CD4-positive, alpha-beta memory T cell (primary cell): ENCODE results near the gene BTBD1. TPM values are rescaled to one million over a fixed set of nuclear protein-coding genes. Genes with fewer than 3 reads are reported as not detected.
"Not testable (repeated sequence)": the region's sequence is repeated elsewhere in the genome, so short reads cannot be mapped to it uniquely, and the experiment has no call there.

Source experiments
- CTCF ChIA-PET: fragments of 350-600 bp; sonication (Branson Sonifier 250); formaldehyde crosslinking; loops from one replicate; lab custom pipeline; 2021; ENCODE audit warnings: inconsistent platforms; ENCODE audit not compliant: partially characterized antibody; lab: Charles Lee
- POLR2A ChIA-PET: fragments of 350-600 bp; sonication (Branson Sonifier 250); formaldehyde crosslinking; loops from one replicate; lab custom pipeline; 2021; ENCODE audit not compliant: partially characterized antibody; lab: Charles Lee
- DNase-seq, 5 donors: peaks; one replicate each; pipeline versions ENCODE4 v3.0.0 to v3.0.0-alpha.2; 2020 to 2022; ENCODE audit warnings: mixed read lengths in 1 of 5
- H3K27ac ChIP-seq: one replicate; pipeline ENCODE4 v1.7.0; 2013; ENCODE audit warnings: low read depth, low read length
- H3K27me3 ChIP-seq: 2 replicates; pipeline ENCODE4 v1.7.0; 2013; ENCODE audit warnings: mild to moderate bottlenecking, low read length, moderate library complexity; ENCODE audit not compliant: insufficient read depth
- H3K36me3 ChIP-seq: 2 replicates; pipeline ENCODE4 v1.7.0; 2013; ENCODE audit warnings: mild to moderate bottlenecking, low read length, moderate library complexity; ENCODE audit not compliant: insufficient read depth
- H3K4me1 ChIP-seq: 2 replicates; pipeline ENCODE4 v1.7.0; 2013; ENCODE audit warnings: mild to moderate bottlenecking, low read length, moderate library complexity; ENCODE audit not compliant: insufficient read depth
- H3K4me3 ChIP-seq, 2 donors: one replicate each; pipeline ENCODE4 v1.7.0; 2013; ENCODE audit warnings: low read length in 2 of 2, mild to moderate bottlenecking in 1 of 2
- H3K9me3 ChIP-seq, 2 donors: one replicate each; pipeline ENCODE4 v1.7.0; 2013; ENCODE audit warnings: low read length in 2 of 2, control low read depth in 1 of 2; ENCODE audit not compliant: control insufficient read depth in 1 of 2
- H3K27ac Mint-ChIP-seq, 7 donors: one replicate each; pipeline ENCODE4 v1.8.0; 2020 to 2021; ENCODE audit warnings: mixed read lengths in 7 of 7, mild to moderate bottlenecking in 6 of 7, inconsistent platforms in 3 of 7, moderate library complexity in 3 of 7
- H3K27me3 Mint-ChIP-seq, 2 donors: one replicate each; pipeline ENCODE4 v1.8.0; 2020 to 2021; ENCODE audit warnings: mixed read lengths in 2 of 2
- H3K36me3 Mint-ChIP-seq, 2 donors: one replicate each; pipeline ENCODE4 v1.8.0; 2020 to 2021; ENCODE audit warnings: mixed read lengths in 2 of 2, inconsistent platforms in 1 of 2, mild to moderate bottlenecking in 1 of 2
- H3K4me1 Mint-ChIP-seq, 4 donors: one replicate each; pipeline ENCODE4 v1.8.0; 2020 to 2021; ENCODE audit warnings: mixed read lengths in 4 of 4, mild to moderate bottlenecking in 1 of 4
- H3K4me3 Mint-ChIP-seq, 8 donors: one replicate each; pipeline ENCODE4 v1.8.0; 2020 to 2021; ENCODE audit warnings: mixed read lengths in 8 of 8, mild to moderate bottlenecking in 7 of 8, moderate library complexity in 6 of 8, inconsistent platforms in 3 of 8
- H3K9me3 Mint-ChIP-seq, 8 donors: one replicate each; pipeline ENCODE4 v1.8.0; 2020 to 2021; ENCODE audit warnings: mixed read lengths in 8 of 8, mild to moderate bottlenecking in 5 of 8, inconsistent platforms in 3 of 8, moderate library complexity in 1 of 8
- intact Hi-C: fragments of 100-400 bp; cut with micrococcal nuclease; formaldehyde crosslinking; loops from one replicate; pipeline ENCODE4 v1.15.1; 2023
- polyA plus RNA-seq, 2 donors: library from polyadenylated mRNA; unstranded; fragments of 300-500 nt; fragmentation: Illumina TruSeq; gene quantifications; one replicate each; pipeline ENCODE4 v1.2.3, GENCODE V29; 2021
- total RNA-seq, 2 experiments: library from RNA; stranded (reverse); gene quantifications; one replicate each; pipeline ENCODE4 v1.2.3, GENCODE V29; 2021

The BTBD1 gene
- total and polyA plus RNA-seq, 4 experiments from 2014 or later, result 36.5 to 54.9 (median 44.3) TPM

- Histone ChIP-seq H3K27ac (no peak overlapping the region), H3K36me3 (no peaks in the 10 kb centered on the region), H3K4me3 (no peak overlapping the region), H3K27me3 (no peaks in the 10 kb centered on the region), H3K9me3 (no peaks in the 10 kb centered on the region), H3K4me1 (no peaks in the 10 kb centered on the region)
- CTCF ChIA-PET, result no interaction called here
- POLR2A ChIA-PET, result no interaction called here
- Mint-ChIP-seq H3K9me3 (peaks cover 0 to 13% (median 9%) of the 10 kb centered on the region in 8 donors), H3K4me3 (no peak overlapping the region), H3K36me3 (no peaks in the 10 kb centered on the region), H3K27me3 (peaks cover 9 to 15% of the 10 kb centered on the region in 2 donors), H3K4me1 (no peaks in the 10 kb centered on the region), H3K27ac (no peak overlapping the region)
- no peak for DNase-seq
- intact Hi-C loops, result no loop called here
These were observed 27.5 kb upstream of the BTBD1 start for GRCh38 chr15:83094583-83094982.

GRCh38 chr15:83092309-83092976 lies 25.4 kb upstream of the BTBD1 start:
- ChIA-PET CTCF (no interaction called here), POLR2A (no interaction called here)
- Histone ChIP-seq H3K4me1 (no peaks in the 10 kb centered on the region), H3K9me3 (no peaks in the 10 kb centered on the region), H3K27me3 (no peaks in the 10 kb centered on the region), H3K36me3 (no peaks in the 10 kb centered on the region), H3K27ac (no peak overlapping the region), H3K4me3 (no peak overlapping the region)
- no peak overlapping the region for H3K4me3 Mint-ChIP-seq
- peaks cover 10 to 12% of the 10 kb centered on the region in 2 donors for H3K27me3 Mint-ChIP-seq
- H3K9me3 Mint-ChIP-seq, result peaks cover 0 to 5% (median 0%) of the 10 kb centered on the region in 8 donors
- DNase-seq, result no peak
- intact Hi-C loops, result no loop called here
- no peaks in the 10 kb centered on the region for H3K4me1 Mint-ChIP-seq
- H3K27ac Mint-ChIP-seq, result no peak overlapping the region
- H3K36me3 Mint-ChIP-seq, result no peaks in the 10 kb centered on the region

- H3K4me1 Mint-ChIP-seq, H3K9me3 ChIP-seq, H3K27ac ChIP-seq, H3K4me3 ChIP-seq, H3K27ac Mint-ChIP-seq, CTCF ChIA-PET, H3K4me1 ChIP-seq, H3K36me3 Mint-ChIP-seq, H3K36me3 ChIP-seq, intact Hi-C loops, H3K4me3 Mint-ChIP-seq, H3K27me3 ChIP-seq, DNase-seq, H3K9me3 Mint-ChIP-seq: not testable (repeated sequence)
- POLR2A ChIA-PET, result interaction anchor here (0.6 kb wide), 1 partner anchor 145 kb away, joined by 3 read pairs; no protein-coding TSS in a partner anchor
- peaks cover 8 to 13% of the 10 kb centered on the region in 2 donors for H3K27me3 Mint-ChIP-seq
These were observed 24.9 kb upstream of the BTBD1 start for GRCh38 chr15:83091965-83092308.

- CTCF ChIA-PET, result no interaction called here
These were observed 23.4 kb upstream of the BTBD1 start for GRCh38 chr15:83090465-83090864.

GRCh38 chr15:83088876-83089275 lies 21.8 kb upstream of the BTBD1 start:
- Mint-ChIP-seq H3K36me3 (no peaks in the 10 kb centered on the region), H3K9me3 (no peaks in the 10 kb centered on the region), H3K4me1 (no peaks in the 10 kb centered on the region), H3K27ac (no peak overlapping the region), H3K27me3 (peaks cover 11 to 14% of the 10 kb centered on the region in 2 donors), H3K4me3 (no peak overlapping the region)
- intact Hi-C loops, result no loop called here
- Histone ChIP-seq H3K27ac (no peak overlapping the region), H3K27me3 (no peaks in the 10 kb centered on the region), H3K9me3 (no peaks in the 10 kb centered on the region), H3K4me3 (no peak overlapping the region), H3K36me3 (no peaks in the 10 kb centered on the region), H3K4me1 (no peaks in the 10 kb centered on the region)
- DNase-seq, result no peak
- CTCF ChIA-PET, result no interaction called here
- POLR2A ChIA-PET, result no interaction called here

More at GRCh38 chr15:83090465-83090864, 23.4 kb upstream of the BTBD1 start:
- Histone ChIP-seq H3K36me3 (no peaks in the 10 kb centered on the region), H3K27ac (no peak overlapping the region), H3K9me3 (no peaks in the 10 kb centered on the region), H3K27me3 (no peaks in the 10 kb centered on the region), H3K4me1 (no peaks in the 10 kb centered on the region), H3K4me3 (no peak overlapping the region)
- POLR2A ChIA-PET, result no interaction called here
- Mint-ChIP-seq H3K27ac (no peak overlapping the region), H3K9me3 (no peaks in the 10 kb centered on the region), H3K4me3 (no peak overlapping the region), H3K36me3 (no peaks in the 10 kb centered on the region), H3K4me1 (no peaks in the 10 kb centered on the region), H3K27me3 (peaks cover 8 to 13% of the 10 kb centered on the region in 2 donors)
- DNase-seq, result no peak
- intact Hi-C loops, result no loop called here

- H3K27ac ChIP-seq, result no peak overlapping the region
- H3K36me3 Mint-ChIP-seq, result no peaks in the 10 kb centered on the region
- no peaks in the 10 kb centered on the region for H3K9me3 ChIP-seq
- CTCF ChIA-PET, result no interaction called here
- H3K4me1 ChIP-seq, result no peaks in the 10 kb centered on the region
- intact Hi-C loops, result no loop called here
- H3K27me3 Mint-ChIP-seq, result peaks cover 13 to 15% of the 10 kb centered on the region in 2 donors
- no peak overlapping the region for H3K27ac Mint-ChIP-seq
- H3K4me3 Mint-ChIP-seq, result no peak overlapping the region
- H3K36me3 ChIP-seq, result no peaks in the 10 kb centered on the region
- H3K27me3 ChIP-seq, result no peaks in the 10 kb centered on the region
- no peak overlapping the region for H3K4me3 ChIP-seq
- POLR2A ChIA-PET, result no interaction called here
- DNase-seq, result no peak
- H3K4me1 Mint-ChIP-seq, result no peaks in the 10 kb centered on the region
- no peaks in the 10 kb centered on the region for H3K9me3 Mint-ChIP-seq
These were observed 20.5 kb upstream of the BTBD1 start for GRCh38 chr15:83087576-83087975.

GRCh38 chr15:83085864-83086552 lies 19.0 kb upstream of the BTBD1 start:
- peaks cover 17 to 18% of the 10 kb centered on the region in 2 donors for H3K27me3 Mint-ChIP-seq
- intact Hi-C loops, H3K9me3 ChIP-seq, H3K4me1 Mint-ChIP-seq, H3K27ac Mint-ChIP-seq, H3K4me1 ChIP-seq, H3K36me3 ChIP-seq, H3K9me3 Mint-ChIP-seq, H3K27me3 ChIP-seq, H3K4me3 Mint-ChIP-seq, H3K27ac ChIP-seq, POLR2A ChIA-PET, DNase-seq, H3K36me3 Mint-ChIP-seq, CTCF ChIA-PET, H3K4me3 ChIP-seq: not testable (repeated sequence)
